ENCODE data around the gene SKIC8.

Gene SKIC8

GRCh38 chr15:78322243-78322642 lies 22.8 kb upstream of the SKIC8 start:
- no peak for TF ChIP-seq CTCF (IDR thresholded peaks at IDR 0.05; ENCODE audit: low read depth, low read length, missing control alignments)
- DNase-seq (ENCODE audit: low read depth) = no peak
- H3K4me3 ChIP-seq (ENCODE audit: low read depth, low read length) = no peak overlapping the region

GRCh38 chr15:78321786-78322185 lies 22.4 kb upstream of the SKIC8 start:
- no peak for DNase-seq (ENCODE audit: low read depth)
- no peak overlapping the region for H3K4me3 ChIP-seq (ENCODE audit: low read depth, low read length)
- no peak for TF ChIP-seq CTCF (IDR thresholded peaks at IDR 0.05; ENCODE audit: low read depth, low read length, missing control alignments)

GRCh38 chr15:78321041-78321570 lies 21.7 kb upstream of the SKIC8 start:
- no peak overlapping the region for H3K4me3 ChIP-seq (ENCODE audit: low read depth, low read length)
- no peak for TF ChIP-seq CTCF (IDR thresholded peaks at IDR 0.05; ENCODE audit: low read depth, low read length, missing control alignments)
- no peak for DNase-seq (ENCODE audit: low read depth)

GRCh38 chr15:78320183-78320582 lies 20.8 kb upstream of the SKIC8 start:
- DNase-seq (ENCODE audit: low read depth) = no peak

GRCh38 chr15:78319588-78319987 lies 20.2 kb upstream of the SKIC8 start:
- H3K4me3 ChIP-seq (ENCODE audit: low read depth, low read length) = no peak overlapping the region
- no peak for DNase-seq (ENCODE audit: low read depth)
- no peak for TF ChIP-seq CTCF (IDR thresholded peaks at IDR 0.05; ENCODE audit: low read depth, low read length, missing control alignments)

More at GRCh38 chr15:78320183-78320582, 20.8 kb upstream of the SKIC8 start:
- TF ChIP-seq CTCF (IDR thresholded peaks at IDR 0.05; ENCODE audit: low read depth, low read length, missing control alignments) = no peak
- H3K4me3 ChIP-seq (ENCODE audit: low read depth, low read length) = no peak overlapping the region

GRCh38 chr15:78317145-78317836 lies 17.9 kb upstream of the SKIC8 start:
- no peak overlapping the region for H3K4me3 ChIP-seq (ENCODE audit: low read depth, low read length)
- TF ChIP-seq CTCF (IDR thresholded peaks at IDR 0.05; ENCODE audit: low read depth, low read length, missing control alignments) = peak; percentile 12
- no peak for DNase-seq (ENCODE audit: low read depth)

Data from GM12864 (cell line).